NT2/D1 (cell line): Measurements from ENCODE around the gene SPATA21.

ENCODE experiments used
- DNase-seq: peaks from one replicate; pipeline ENCODE4 v3.0.0-alpha.2; 2011; ENCODE audit warnings: low read depth, low spot score
- H3K27me3 ChIP-seq: 2 replicates; pipeline ENCODE4 v1.6.0; 2011; ENCODE audit warnings: mild to moderate bottlenecking; ENCODE audit not compliant: insufficient read length, insufficient read depth
- H3K36me3 ChIP-seq: 2 replicates; pipeline ENCODE4 v1.6.1; 2011; ENCODE audit warnings: mild to moderate bottlenecking, low read length, mixed read lengths; ENCODE audit not compliant: insufficient read depth, insufficient read length
- H3K4me1 ChIP-seq: 2 replicates; pipeline ENCODE4 v1.5.1; 2011; ENCODE audit not compliant: insufficient read depth, insufficient read length
- H3K4me3 ChIP-seq: 2 replicates; pipeline ENCODE4 v1.5.1; 2011; ENCODE audit warnings: low read depth; ENCODE audit not compliant: insufficient read length
- H3K9ac ChIP-seq: 2 replicates; pipeline ENCODE4 v1.6.0; 2011; ENCODE audit warnings: low read depth; ENCODE audit not compliant: insufficient read length
- H3K9me3 ChIP-seq: 2 replicates; pipeline ENCODE4 v1.5.1; 2011; ENCODE audit warnings: mild to moderate bottlenecking, low read length; ENCODE audit not compliant: insufficient read depth
- SUZ12 ChIP-seq: IDR thresholded peaks from 2 replicates; pipeline ENCODE4 v1.6.1; 2011; ENCODE audit not compliant: insufficient read length, insufficient read depth; ENCODE audit errors: extremely low read depth
- YY1 ChIP-seq: IDR thresholded peaks from 2 replicates; pipeline ENCODE4 v1.6.1; 2011; ENCODE audit not compliant: insufficient read length, insufficient read depth
- ZNF274 ChIP-seq: IDR thresholded peaks from 2 replicates; pipeline ENCODE4 v1.6.1; 2011; ENCODE audit warnings: mild to moderate bottlenecking, low read depth, low read length

The SPATA21 gene

GRCh38 chr1:16438516-16438915 lies 1.3 kb upstream of the SPATA21 start:
- Histone ChIP-seq H3K9me3 (no peaks in the 10 kb centered on the region), H3K9ac (no peak overlapping the region), H3K4me1 (no peaks in the 10 kb centered on the region), H3K4me3 (no peak overlapping the region), H3K27me3 (no peaks in the 10 kb centered on the region), H3K36me3 (peaks cover 21% of the 10 kb centered on the region)
- no peak for DNase-seq
- TF ChIP-seq SUZ12 (no peak), ZNF274 (no peak), YY1 (no peak)

GRCh38 chr1:16434501-16434900 lies 2.7 kb downstream of the SPATA21 start:
- no peak for DNase-seq
- Histone ChIP-seq H3K4me1 (peaks cover 5% of the 10 kb centered on the region), H3K9me3 (no peaks in the 10 kb centered on the region), H3K36me3 (no peaks in the 10 kb centered on the region), H3K9ac (no peak overlapping the region), H3K4me3 (no peak overlapping the region), H3K27me3 (no peaks in the 10 kb centered on the region)
- TF ChIP-seq SUZ12, result no peak
- TF ChIP-seq YY1, result no peak
- no peak for TF ChIP-seq ZNF274

- no peaks in the 10 kb centered on the region for H3K27me3 ChIP-seq
- no peak for TF ChIP-seq SUZ12
- TF ChIP-seq YY1, result no peak
- TF ChIP-seq ZNF274, result no peak
- H3K9me3 ChIP-seq, result no peaks in the 10 kb centered on the region
- H3K4me3 ChIP-seq, result no peak overlapping the region
- peaks cover 5% of the 10 kb centered on the region for H3K4me1 ChIP-seq
- no peak overlapping the region for H3K9ac ChIP-seq
- DNase-seq, result no peak
- H3K36me3 ChIP-seq, result no peaks in the 10 kb centered on the region
These were observed 3.2 kb downstream of the SPATA21 start for GRCh38 chr1:16434007-16434406.

- TF ChIP-seq YY1 (no peak), SUZ12 (no peak), ZNF274 (no peak)
- Histone ChIP-seq H3K9me3 (no peaks in the 10 kb centered on the region), H3K4me1 (peaks cover 5% of the 10 kb centered on the region), H3K27me3 (no peaks in the 10 kb centered on the region), H3K36me3 (no peaks in the 10 kb centered on the region), H3K4me3 (no peak overlapping the region), H3K9ac (no peak overlapping the region)
- no peak for DNase-seq
These were observed 4.2 kb downstream of the SPATA21 start for GRCh38 chr1:16433030-16433429.

GRCh38 chr1:16430606-16431005 lies 6.6 kb downstream of the SPATA21 start:
- DNase-seq, result no peak
- Histone ChIP-seq H3K27me3 (no peaks in the 10 kb centered on the region), H3K9me3 (no peaks in the 10 kb centered on the region), H3K36me3 (no peaks in the 10 kb centered on the region), H3K4me3 (no peak overlapping the region), H3K4me1 (peaks cover 5% of the 10 kb centered on the region), H3K9ac (no peak overlapping the region)
- TF ChIP-seq ZNF274, result no peak
- TF ChIP-seq SUZ12, result no peak
- TF ChIP-seq YY1, result no peak

GRCh38 chr1:16425125-16426025 lies 11.8 kb downstream of the SPATA21 start:
- Histone ChIP-seq H3K36me3 (no peaks in the 10 kb centered on the region), H3K4me3 (no peak overlapping the region), H3K4me1 (no peaks in the 10 kb centered on the region), H3K9me3 (no peaks in the 10 kb centered on the region), H3K27me3 (no peaks in the 10 kb centered on the region), H3K9ac (no peak overlapping the region)
- no peak for DNase-seq
- TF ChIP-seq YY1 (no peak), ZNF274 (no peak), SUZ12 (no peak)

GRCh38 chr1:16422041-16422440 lies 15.2 kb downstream of the SPATA21 start:
- H3K36me3 ChIP-seq, result no peaks in the 10 kb centered on the region

More at GRCh38 chr1:16422041-16422440, 15.2 kb downstream of the SPATA21 start:
- no peak for TF ChIP-seq SUZ12
- Histone ChIP-seq H3K9me3 (no peaks in the 10 kb centered on the region), H3K27me3 (no peaks in the 10 kb centered on the region), H3K4me1 (peaks cover 3% of the 10 kb centered on the region), H3K4me3 (no peak overlapping the region), H3K9ac (no peak overlapping the region)
- no peak for DNase-seq
